IPS-11a (cell line): ENCODE results near the gene SSPN.

Experiments
- H3K4me3 ChIP-seq: one replicate; pipeline ENCODE4 v1.5.1; 2013; ENCODE audit warnings: low read depth, low read length, control low read depth

Gene SSPN

GRCh38 chr12:26281320-26281719 is 85.9 kb downstream of the SSPN start:
- no peak overlapping the region for H3K4me3 ChIP-seq

- no peak overlapping the region for H3K4me3 ChIP-seq
Measured at GRCh38 chr12:26282339-26282940, 87.1 kb downstream of the SSPN start.

GRCh38 chr12:26283046-26283445 is 87.7 kb downstream of the SSPN start:
- no peak overlapping the region for H3K4me3 ChIP-seq

- H3K4me3 ChIP-seq = no peak overlapping the region
Measured at GRCh38 chr12:26283617-26284016, 88.2 kb downstream of the SSPN start.

- H3K4me3 ChIP-seq = no peak overlapping the region
Measured at GRCh38 chr12:26285401-26285800, 90.0 kb downstream of the SSPN start.

GRCh38 chr12:26286186-26286585 is 90.8 kb downstream of the SSPN start:
- H3K4me3 ChIP-seq = no peak overlapping the region

- no peak overlapping the region for H3K4me3 ChIP-seq
Measured at GRCh38 chr12:26287671-26288381, 92.5 kb downstream of the SSPN start.

- no peak overlapping the region for H3K4me3 ChIP-seq
Measured at GRCh38 chr12:26290565-26290964, 95.2 kb downstream of the SSPN start.

- no peak overlapping the region for H3K4me3 ChIP-seq
Measured at GRCh38 chr12:26292596-26292995, 97.2 kb downstream of the SSPN start.

- H3K4me3 ChIP-seq = no peak overlapping the region
Measured at GRCh38 chr12:26293612-26294011, 98.2 kb downstream of the SSPN start.

GRCh38 chr12:26295001-26295400 is 99.6 kb downstream of the SSPN start:
- H3K4me3 ChIP-seq = no peak overlapping the region

GRCh38 chr12:26297396-26298070 is 102.2 kb downstream of the SSPN start:
- H3K4me3 ChIP-seq = no peak overlapping the region

GRCh38 chr12:26298785-26299621 is 103.6 kb downstream of the SSPN start:
- no peak overlapping the region for H3K4me3 ChIP-seq

- no peak overlapping the region for H3K4me3 ChIP-seq
Measured at GRCh38 chr12:26299751-26300150, 104.4 kb downstream of the SSPN start.
